Ishikawa (cell line): Measurements from ENCODE around the gene MRPS2.

Experiments
- CEBPB ChIP-seq: IDR thresholded peaks from 2 replicates; pipeline ENCODE4 v1.6.1; 2012
- CREB1 ChIP-seq: IDR thresholded peaks from 2 replicates; pipeline ENCODE4 v1.6.1; 2012; ENCODE audit warnings: low read depth
- EGR1 ChIP-seq: IDR thresholded peaks from 2 replicates; pipeline ENCODE4 v1.6.1; 2012
- EP300 ChIP-seq: IDR thresholded peaks from 2 replicates; pipeline ENCODE4 v1.6.1; 2012; ENCODE audit warnings: borderline replicate concordance
- FOXM1 ChIP-seq: IDR thresholded peaks from 2 replicates; pipeline ENCODE4 v1.6.1; 2012; ENCODE audit warnings: low read depth, borderline replicate concordance
- NFIC ChIP-seq: IDR thresholded peaks from 2 replicates; pipeline ENCODE4 v1.6.1; 2012
- RAD21 ChIP-seq: IDR thresholded peaks from 2 replicates; pipeline ENCODE4 v1.6.1; 2012; ENCODE audit warnings: low read depth
- TAF1 ChIP-seq: IDR thresholded peaks from 2 replicates; pipeline ENCODE4 v1.6.1; 2012; ENCODE audit warnings: low read depth, mild to moderate bottlenecking
- TCF12 ChIP-seq: IDR thresholded peaks from 2 replicates; pipeline ENCODE4 v1.6.1; 2012; ENCODE audit warnings: low read depth
- TEAD4 ChIP-seq: IDR thresholded peaks from 2 replicates; pipeline ENCODE4 v1.6.1; 2012
- YY1 ChIP-seq: IDR thresholded peaks from 2 replicates; pipeline ENCODE4 v1.6.1; 2012; ENCODE audit warnings: low read depth
- ZBTB7A ChIP-seq: IDR thresholded peaks from 2 replicates; pipeline ENCODE4 v1.6.1; 2012; ENCODE audit warnings: low read depth
- TF ChIP-seq, protein P1 (sequence below): IDR thresholded peaks from 2 replicates; pipeline ENCODE4 v1.6.1; 2012
- TF ChIP-seq, protein P2 (sequence below): IDR thresholded peaks from 2 replicates; pipeline ENCODE4 v1.6.1; 2012; ENCODE audit warnings: low read depth, mild to moderate bottlenecking
- TF ChIP-seq, protein P3 (sequence below): IDR thresholded peaks from 2 replicates; pipeline ENCODE4 v1.6.1; 2012

Gene MRPS2

DNA sequence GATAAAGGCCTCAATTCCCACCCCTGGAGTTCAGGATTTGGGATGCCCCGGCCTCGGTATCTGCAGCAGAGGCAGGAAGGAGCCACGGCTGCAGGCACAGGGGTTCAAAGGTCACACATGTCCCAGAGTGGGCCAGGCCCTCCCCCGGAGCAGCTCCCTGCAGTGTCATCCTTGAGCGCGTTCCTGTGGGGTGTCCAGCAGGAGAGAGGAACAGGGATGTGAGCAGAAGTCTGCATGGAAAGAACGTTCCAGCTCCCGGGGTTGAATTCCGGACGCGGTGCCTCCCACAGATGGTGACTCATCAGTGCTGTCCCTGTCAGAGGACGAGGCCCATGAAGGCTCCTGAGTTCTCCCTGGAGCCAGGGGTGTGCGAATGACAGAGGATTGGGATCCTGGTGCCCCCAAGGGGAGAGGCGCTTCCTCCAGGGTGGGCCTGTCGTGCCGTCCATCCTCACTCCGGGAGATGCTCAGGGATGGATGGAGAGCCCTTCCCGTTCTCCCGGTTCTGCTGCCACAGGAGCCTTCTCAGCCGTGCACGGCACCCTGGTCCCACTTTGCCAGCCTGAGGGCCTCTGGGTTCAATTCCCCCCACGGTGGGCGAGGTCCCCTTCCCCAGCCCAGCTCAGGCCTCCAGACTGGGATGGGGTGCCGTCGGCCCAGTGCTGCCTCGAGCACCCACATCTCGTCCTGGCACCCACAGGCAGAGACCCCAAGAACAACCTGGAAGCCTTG is 23.8 kb downstream of the MRPS2 start:
- TF ChIP-seq TCF12 = no peak
- TF ChIP-seq RAD21 = no peak
- TF ChIP-seq EGR1 = no peak
- no peak for TF ChIP-seq ZBTB7A
- TF ChIP-seq EP300 = no peak
- TF ChIP-seq NFIC = no peak
- no peak for TF ChIP-seq FOXM1
- no peak for TF ChIP-seq TEAD4
- TF ChIP-seq TAF1 = no peak
- TF ChIP-seq, protein P1, sequence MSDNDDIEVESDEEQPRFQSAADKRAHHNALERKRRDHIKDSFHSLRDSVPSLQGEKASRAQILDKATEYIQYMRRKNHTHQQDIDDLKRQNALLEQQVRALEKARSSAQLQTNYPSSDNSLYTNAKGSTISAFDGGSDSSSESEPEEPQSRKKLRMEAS = no peak
- TF ChIP-seq, protein P2, sequence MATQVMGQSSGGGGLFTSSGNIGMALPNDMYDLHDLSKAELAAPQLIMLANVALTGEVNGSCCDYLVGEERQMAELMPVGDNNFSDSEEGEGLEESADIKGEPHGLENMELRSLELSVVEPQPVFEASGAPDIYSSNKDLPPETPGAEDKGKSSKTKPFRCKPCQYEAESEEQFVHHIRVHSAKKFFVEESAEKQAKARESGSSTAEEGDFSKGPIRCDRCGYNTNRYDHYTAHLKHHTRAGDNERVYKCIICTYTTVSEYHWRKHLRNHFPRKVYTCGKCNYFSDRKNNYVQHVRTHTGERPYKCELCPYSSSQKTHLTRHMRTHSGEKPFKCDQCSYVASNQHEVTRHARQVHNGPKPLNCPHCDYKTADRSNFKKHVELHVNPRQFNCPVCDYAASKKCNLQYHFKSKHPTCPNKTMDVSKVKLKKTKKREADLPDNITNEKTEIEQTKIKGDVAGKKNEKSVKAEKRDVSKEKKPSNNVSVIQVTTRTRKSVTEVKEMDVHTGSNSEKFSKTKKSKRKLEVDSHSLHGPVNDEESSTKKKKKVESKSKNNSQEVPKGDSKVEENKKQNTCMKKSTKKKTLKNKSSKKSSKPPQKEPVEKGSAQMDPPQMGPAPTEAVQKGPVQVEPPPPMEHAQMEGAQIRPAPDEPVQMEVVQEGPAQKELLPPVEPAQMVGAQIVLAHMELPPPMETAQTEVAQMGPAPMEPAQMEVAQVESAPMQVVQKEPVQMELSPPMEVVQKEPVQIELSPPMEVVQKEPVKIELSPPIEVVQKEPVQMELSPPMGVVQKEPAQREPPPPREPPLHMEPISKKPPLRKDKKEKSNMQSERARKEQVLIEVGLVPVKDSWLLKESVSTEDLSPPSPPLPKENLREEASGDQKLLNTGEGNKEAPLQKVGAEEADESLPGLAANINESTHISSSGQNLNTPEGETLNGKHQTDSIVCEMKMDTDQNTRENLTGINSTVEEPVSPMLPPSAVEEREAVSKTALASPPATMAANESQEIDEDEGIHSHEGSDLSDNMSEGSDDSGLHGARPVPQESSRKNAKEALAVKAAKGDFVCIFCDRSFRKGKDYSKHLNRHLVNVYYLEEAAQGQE = no peak
- no peak for TF ChIP-seq YY1
- no peak for TF ChIP-seq CEBPB
- TF ChIP-seq, protein P3, sequence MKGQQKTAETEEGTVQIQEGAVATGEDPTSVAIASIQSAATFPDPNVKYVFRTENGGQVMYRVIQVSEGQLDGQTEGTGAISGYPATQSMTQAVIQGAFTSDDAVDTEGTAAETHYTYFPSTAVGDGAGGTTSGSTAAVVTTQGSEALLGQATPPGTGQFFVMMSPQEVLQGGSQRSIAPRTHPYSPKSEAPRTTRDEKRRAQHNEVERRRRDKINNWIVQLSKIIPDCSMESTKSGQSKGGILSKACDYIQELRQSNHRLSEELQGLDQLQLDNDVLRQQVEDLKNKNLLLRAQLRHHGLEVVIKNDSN = no peak
- no peak for TF ChIP-seq CREB1

DNA sequence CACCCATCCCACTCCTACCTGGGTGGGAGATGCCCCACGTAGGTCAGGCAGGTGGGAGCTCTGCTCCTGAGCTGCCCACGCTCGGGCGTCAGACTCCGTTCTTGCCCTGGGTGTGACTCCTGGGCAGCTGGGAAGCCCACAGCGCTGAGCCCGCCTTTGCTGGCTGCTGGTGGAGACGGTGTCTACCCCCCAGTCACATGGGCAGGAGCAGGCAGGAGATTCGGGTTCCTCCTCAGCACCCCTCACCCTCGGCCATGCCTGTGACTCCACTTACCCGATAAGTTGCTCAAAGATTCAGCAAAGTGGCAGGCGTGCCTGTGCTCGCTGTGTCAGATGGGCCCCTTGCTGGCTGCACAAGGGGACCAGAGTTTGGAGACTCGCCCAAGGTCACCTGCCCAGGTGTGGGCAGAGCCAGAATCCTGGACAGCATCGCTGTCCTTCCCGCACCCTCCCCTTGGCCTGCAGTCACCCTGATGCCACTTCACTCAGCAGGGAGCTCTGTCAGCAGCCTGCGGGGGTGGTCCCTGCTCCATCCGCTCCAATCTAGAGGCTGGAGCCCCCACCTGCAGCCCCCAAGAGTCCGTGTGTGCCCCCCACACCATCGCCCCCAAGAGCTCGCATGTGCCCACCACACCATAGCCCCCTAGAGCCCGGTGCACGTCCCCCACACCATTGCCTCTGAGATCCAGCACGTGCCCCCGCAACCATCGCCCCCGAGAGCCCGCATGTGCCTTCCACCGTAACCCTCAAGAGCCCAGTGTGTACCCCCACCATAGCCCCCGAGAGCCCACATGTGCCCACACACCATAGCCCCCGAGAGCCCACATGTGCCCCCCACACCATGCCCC is 25.0 kb downstream of the MRPS2 start:
- TF ChIP-seq RAD21 (no peak), TAF1 (no peak)

DNA sequence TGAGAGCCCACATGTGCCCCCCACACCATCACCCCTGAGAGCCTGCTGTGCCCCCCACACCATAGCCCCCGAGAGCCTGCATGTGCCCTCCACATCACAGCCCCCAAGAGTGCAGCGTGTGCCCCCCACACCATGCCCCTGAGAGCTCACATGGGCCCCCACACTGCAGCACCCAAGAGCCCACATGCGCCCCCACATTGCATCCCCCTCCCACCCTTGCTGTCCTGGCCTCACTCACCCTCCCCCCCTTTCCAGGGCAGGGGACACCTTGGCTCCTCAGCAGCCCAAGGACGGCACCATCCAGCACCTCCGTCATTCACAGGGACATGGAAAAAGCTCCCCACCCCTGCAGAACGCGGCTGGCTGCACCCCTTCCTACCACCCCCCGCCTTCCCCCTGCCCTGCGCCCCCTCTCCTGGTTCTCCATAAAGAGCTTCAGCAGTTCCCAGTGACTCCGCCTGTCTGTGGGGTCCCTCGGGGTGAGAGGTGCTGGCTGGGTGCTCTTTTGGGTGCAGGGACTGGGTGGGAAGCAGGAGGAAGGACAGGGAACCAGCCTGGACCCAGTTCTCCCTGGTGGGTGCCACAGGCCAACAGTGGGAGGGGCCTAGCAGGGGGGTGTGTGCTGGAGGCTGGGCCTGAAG is 25.7 kb downstream of the MRPS2 start:
- no peak for TF ChIP-seq TAF1

DNA sequence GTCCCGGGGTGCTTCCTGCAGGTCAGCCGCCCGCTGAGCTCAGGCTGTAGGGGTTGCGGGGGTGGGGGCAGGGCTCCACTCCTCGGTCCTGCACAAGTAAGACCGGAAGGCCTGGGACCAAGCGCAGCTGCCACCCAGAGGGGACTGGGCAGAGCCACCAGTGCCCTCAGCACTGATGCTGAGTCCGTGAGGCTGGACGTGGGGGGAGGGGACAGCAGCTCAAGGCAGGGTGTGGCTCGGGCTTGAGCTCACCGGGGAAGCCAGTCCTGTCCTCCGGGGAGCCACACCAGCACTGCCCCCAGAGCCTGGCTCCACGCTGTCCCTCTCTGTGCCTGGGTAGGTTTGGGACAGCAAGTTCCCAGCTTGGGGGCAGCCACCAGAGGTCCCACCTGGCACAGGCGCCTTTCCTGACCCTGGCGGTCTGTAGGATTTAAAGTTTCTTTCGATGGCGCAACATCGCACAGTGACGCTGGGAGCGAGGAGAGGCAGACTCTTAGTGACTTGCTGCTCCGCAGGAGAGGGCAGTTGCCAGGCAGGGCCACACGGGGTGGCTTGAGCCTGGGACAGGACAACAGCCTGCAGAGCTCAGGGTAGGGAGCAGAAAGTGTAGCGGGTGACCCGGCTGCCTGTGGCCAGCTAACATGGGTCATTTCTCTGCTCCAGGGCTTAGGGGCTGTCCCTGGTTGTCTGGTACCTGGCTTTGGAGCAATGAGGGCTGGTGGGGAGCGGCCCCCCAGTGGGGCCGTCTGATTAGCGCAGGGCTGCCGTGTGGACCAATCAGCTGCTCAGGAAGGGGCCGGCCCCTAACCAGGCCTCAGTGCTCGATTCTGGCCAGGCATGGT is 26.5 kb downstream of the MRPS2 start:
- TF ChIP-seq, protein P2 = no peak
- TF ChIP-seq EGR1 (no peak), TCF12 (no peak), TAF1 (no peak), FOXM1 (no peak), YY1 (no peak), TEAD4 (no peak), CREB1 (no peak), ZBTB7A (no peak), CEBPB (no peak), RAD21 (no peak), EP300 (no peak), NFIC (no peak)
- TF ChIP-seq, protein P3 = no peak
- TF ChIP-seq, protein P1 = no peak

DNA sequence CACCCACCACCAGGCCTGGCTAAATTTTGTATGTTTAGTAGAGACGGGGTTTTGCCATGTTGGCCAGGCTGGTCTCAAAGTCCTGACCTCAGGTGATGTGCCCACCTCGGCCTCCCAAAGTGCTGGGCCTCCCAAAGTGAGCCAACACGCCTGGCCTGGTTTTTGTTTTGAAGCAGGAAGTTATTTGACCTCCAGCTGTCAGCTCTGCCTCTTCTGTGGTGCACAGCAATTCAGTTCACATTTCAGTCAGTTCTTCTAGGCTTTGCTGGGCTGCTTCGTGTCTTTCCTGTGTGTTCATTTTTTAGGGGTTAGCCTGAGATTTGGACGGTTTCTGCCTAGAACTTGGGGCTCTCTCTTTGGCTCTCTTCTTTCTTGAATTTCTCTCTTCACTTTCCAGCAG is 29.7 kb downstream of the MRPS2 start:
- TF ChIP-seq, protein P3 = no peak
- TF ChIP-seq TEAD4 = no peak
